PC-9 (cell line): ENCODE measurements around the gene TROAP. TPM values are rescaled to one million over a fixed set of nuclear protein-coding genes. Genes with fewer than 3 reads are reported as not detected.

Source experiments
- BruUV-seq: library from RNA; stranded (reverse); fragments of 400-500 nt; replicated peaks from 2 replicates; lab custom pipeline; 2021; lab: Mats Ljungman, UMichigan
- CTCF ChIA-PET: fragments of 300-600 bp; sonication (Branson Sonifier 250); formaldehyde crosslinking; loops from one replicate; lab custom pipeline; 2022; ENCODE audit warnings: antibody characterized with exemption; lab: Charles Lee
- POLR2A ChIA-PET: fragments of 300-600 bp; sonication (Branson Sonifier 250); formaldehyde crosslinking; loops from one replicate; lab custom pipeline; 2022; ENCODE audit warnings: antibody characterized with exemption; ENCODE audit not compliant: unreplicated experiment; lab: Charles Lee
- DNase-seq, 2 experiments: peaks; one replicate each; pipeline versions ENCODE4 v3.0.0 to v3.0.0-alpha.2; 2015 to 2022; ENCODE audit warnings: mixed read lengths in 1 of 2
- H2AFZ ChIP-seq: fragments of 200-600 bp; sonication (generic); 2 replicates; pipeline ENCODE4 v1.8.1; 2017; ENCODE audit warnings: antibody characterized with exemption
- H3F3A ChIP-seq: fragments of 200-600 bp; sonication (generic); 2 replicates; pipeline ENCODE4 v1.8.1; 2017; ENCODE audit warnings: antibody characterized with exemption, mild to moderate bottlenecking, low read depth; ENCODE audit not compliant: insufficient read depth
- H3K27ac ChIP-seq: fragments of 200-600 bp; sonication (generic); 2 replicates; pipeline ENCODE4 v1.6.1; 2016; ENCODE audit warnings: mixed run types
- H3K27me3 ChIP-seq: fragments of 200-600 bp; sonication (generic); 2 replicates; pipeline ENCODE4 v1.6.1; 2016; ENCODE audit warnings: low read depth, mixed run types; ENCODE audit not compliant: insufficient read depth
- H3K36me3 ChIP-seq: fragments of 200-600 bp; sonication (generic); 2 replicates; pipeline ENCODE4 v1.6.1; 2016; ENCODE audit warnings: low read depth, mixed run types
- H3K4me1 ChIP-seq: fragments of 200-600 bp; sonication (generic); replicated peaks from 2 replicates; pipeline ENCODE4 v1.6.1; 2016; ENCODE audit warnings: mixed run types; ENCODE audit not compliant: insufficient read depth
- H3K4me2 ChIP-seq: fragments of 200-600 bp; sonication (generic); 2 replicates; pipeline ENCODE4 v1.6.1; 2017; ENCODE audit warnings: mixed run types
- H3K4me3 ChIP-seq: fragments of 200-600 bp; sonication (generic); 2 replicates; pipeline ENCODE4 v1.6.1; 2016; ENCODE audit warnings: mixed run types
- H3K79me2 ChIP-seq: fragments of 200-600 bp; sonication (generic); 2 replicates; pipeline ENCODE4 v1.6.1; 2017; ENCODE audit warnings: low read depth, mixed run types
- H3K9me2 ChIP-seq: fragments of 200-600 bp; sonication (generic); 2 replicates; pipeline ENCODE4 v1.8.1; 2017; ENCODE audit warnings: mild to moderate bottlenecking; ENCODE audit not compliant: insufficient read depth
- H3K9me3 ChIP-seq: fragments of 200-600 bp; sonication (generic); 2 replicates; pipeline ENCODE4 v1.8.1; 2016; ENCODE audit warnings: low read depth; ENCODE audit not compliant: insufficient read depth
- H4K20me1 ChIP-seq: fragments of 200-600 bp; sonication (generic); 2 replicates; pipeline ENCODE4 v1.8.1; 2017; ENCODE audit not compliant: insufficient read depth
- CTCF ChIP-seq: fragments of 200-600 bp; sonication (generic); conservative IDR thresholded peaks from 2 replicates; pipeline ENCODE4 v1.6.1; 2017; ENCODE audit warnings: mixed run types, antibody characterized with exemption, mild to moderate bottlenecking, moderate library complexity
- EZH2 ChIP-seq: fragments of 200-600 bp; sonication (generic); IDR thresholded peaks from 2 replicates; pipeline ENCODE4 v1.8.0; 2017; ENCODE audit warnings: antibody characterized with exemption, low read depth
- intact Hi-C: fragments of 100-400 bp; cut with micrococcal nuclease; formaldehyde crosslinking; loops from one replicate; pipeline ENCODE4 v1.10.0; 2022; ENCODE audit not compliant: unreplicated experiment
- total RNA-seq: library from RNA; stranded (reverse); gene quantifications from 2 replicates; pipeline ENCODE4 v1.2.3, GENCODE V29; 2021

Gene TROAP
- total RNA-seq, 1 experiment from 2014 or later, result 79.9 TPM

- TSS peak; percentile 99 for BruUV-seq
- no peaks in the 10 kb centered on the region for H3K9me3 ChIP-seq
- H3K4me2 ChIP-seq, result peak overlapping the region; percentile 79
- no peaks in the 10 kb centered on the region for H3F3A ChIP-seq
- peaks cover 9% of the 10 kb centered on the region; the same call in 1 of the 2 replicates for H3K4me1 ChIP-seq
- peak overlapping the region; percentile 68 for H3K4me3 ChIP-seq
- no peaks in the 10 kb centered on the region for H3K9me2 ChIP-seq
- peaks cover 12% of the 10 kb centered on the region for H3K79me2 ChIP-seq
- POLR2A ChIA-PET, result interaction anchor here (0.5 to 0.9 kb wide), 3 partner anchors 245 to 641 kb away, joined by 3 to 10 read pairs (median 5); partner anchors contain the start of gene TMBIM6
- H4K20me1 ChIP-seq, result no peaks in the 10 kb centered on the region
- DNase-seq, result no peak
- H3K36me3 ChIP-seq, result no peaks in the 10 kb centered on the region
- CTCF ChIA-PET, result interaction anchor here (0.6 to 2.0 kb wide), 5 partner anchors 9 to 84 kb away, joined by 3 to 11 read pairs (median 7); partner anchors contain the start of gene DNAJC22
- TF ChIP-seq CTCF (no peak), EZH2 (no peak)
- intact Hi-C loops, result no loop called here
- peak overlapping the region; percentile 77 for H2AFZ ChIP-seq
- H3K27ac ChIP-seq, result 0 out of 2 replicates have a peak overlapping the region, but pooled peaks have one; percentile 6
- H3K27me3 ChIP-seq, result no peaks in the 10 kb centered on the region
Measured at GRCh38 chr12:49322367-49322707, 718 bp upstream of the TROAP start.

DNA sequence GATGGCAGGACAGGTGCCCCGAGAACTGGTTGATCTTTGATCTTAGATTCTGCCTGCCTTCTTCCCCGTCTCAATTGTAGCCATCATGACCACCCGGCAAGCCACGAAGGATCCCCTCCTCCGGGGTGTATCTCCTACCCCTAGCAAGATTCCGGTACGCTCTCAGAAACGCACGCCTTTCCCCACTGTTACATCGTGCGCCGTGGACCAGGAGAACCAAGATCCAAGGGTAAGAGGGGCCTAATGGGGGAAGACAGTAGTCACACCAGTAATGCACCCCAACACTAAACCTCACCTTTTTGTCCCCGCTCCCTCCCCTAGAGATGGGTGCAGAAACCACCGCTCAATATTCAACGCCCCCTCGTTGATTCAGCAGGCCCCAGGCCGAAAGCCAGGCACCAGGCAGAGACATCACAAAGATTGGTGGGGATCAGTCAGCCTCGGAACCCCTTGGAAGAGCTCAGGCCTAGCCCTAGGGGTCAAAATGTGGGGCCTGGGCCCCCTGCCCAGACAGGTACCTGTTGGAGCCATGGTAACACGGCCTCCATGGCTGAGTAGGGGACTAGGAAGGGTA lies 556 bp downstream of the TROAP start:
- Histone ChIP-seq H3K36me3 (no peaks in the 10 kb centered on the region), H4K20me1 (no peaks in the 10 kb centered on the region), H3K79me2 (peaks cover 12% of the 10 kb centered on the region), H3F3A (no peaks in the 10 kb centered on the region), H2AFZ (peak overlapping the region; percentile 84), H3K27me3 (no peaks in the 10 kb centered on the region), H3K4me3 (peak overlapping the region; percentile 68), H3K9me3 (no peaks in the 10 kb centered on the region), H3K9me2 (no peaks in the 10 kb centered on the region), H3K4me2 (peak overlapping the region; percentile 93), H3K27ac (no peak overlapping the region), H3K4me1 (peaks cover 9% of the 10 kb centered on the region; the same call in 1 of the 2 replicates)
- ChIA-PET POLR2A (interaction anchor here (0.6 to 1.0 kb wide), 7 partner anchors 11 to 960 kb away, joined by 3 to 8 read pairs (median 4); partner anchors contain the start of genes LIMA1 and SPATS2), CTCF (interaction anchor here (1.0 to 2.0 kb wide), 4 partner anchors 8 to 26 kb away, joined by 3 to 11 read pairs (median 9); partner anchors contain the start of gene DNAJC22)
- no peak for TF ChIP-seq EZH2
- TF ChIP-seq CTCF, result no peak
- DNase-seq, result no peak
- intact Hi-C loops, result no loop called here
- TSS peak; percentile 64 for BruUV-seq

- Histone ChIP-seq H3K79me2 (peaks cover 12% of the 10 kb centered on the region), H3K9me2 (no peaks in the 10 kb centered on the region), H3K9me3 (no peaks in the 10 kb centered on the region), H4K20me1 (no peaks in the 10 kb centered on the region), H3K36me3 (no peaks in the 10 kb centered on the region), H3K4me1 (peaks cover 9% of the 10 kb centered on the region; the same call in 1 of the 2 replicates), H3K27ac (no peak overlapping the region), H3K4me3 (no peak overlapping the region), H2AFZ (no peak overlapping the region), H3F3A (no peaks in the 10 kb centered on the region), H3K27me3 (no peaks in the 10 kb centered on the region), H3K4me2 (no peak overlapping the region)
- intact Hi-C loops, result no loop called here
- DNase-seq, result no peak
- POLR2A ChIA-PET, result no interaction called here
- no peak for TF ChIP-seq EZH2
- no peak for TF ChIP-seq CTCF
- BruUV-seq, result no TSS peak
- CTCF ChIA-PET, result no interaction called here
Measured at GRCh38 chr12:49325606-49326005, 2.6 kb downstream of the TROAP start.
